ENCODE results near the gene ZEB2.

ZEB2 gene

DNA sequence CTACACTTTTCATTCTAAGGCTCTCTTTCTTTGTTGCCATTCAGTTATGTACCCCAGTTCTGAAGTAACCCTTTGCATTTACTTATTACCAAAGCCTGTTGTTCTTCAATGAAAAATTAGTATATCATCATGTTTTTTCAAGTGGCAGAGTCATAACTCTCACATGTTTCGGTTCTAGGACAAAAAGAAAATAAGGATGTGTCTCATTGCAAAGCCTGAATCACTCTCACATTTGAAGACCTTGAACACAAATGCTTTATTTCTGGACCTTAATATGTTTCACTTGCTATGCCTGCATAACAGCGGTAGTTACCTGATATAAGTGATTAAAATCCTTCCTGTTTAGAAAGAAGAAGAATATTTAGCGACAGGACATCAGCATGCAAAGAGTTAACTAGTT is 49.1 kb downstream of the ZEB2 start:
- no peaks in the 10 kb centered on the region for H3K27me3 ChIP-seq (ENCODE audit: insufficient read depth, low read length, poor library complexity, severe bottlenecking)
- peaks cover 10% of the 10 kb centered on the region for H3K4me1 ChIP-seq (ENCODE audit: insufficient read depth, low read length, poor library complexity, severe bottlenecking)
- no peaks in the 10 kb centered on the region for H3K79me2 ChIP-seq (ENCODE audit: insufficient read depth, low read length)
- H4K20me1 ChIP-seq (ENCODE audit: insufficient read depth, low read length, poor library complexity, severe bottlenecking) = no peaks in the 10 kb centered on the region
- H3K4me2 ChIP-seq (ENCODE audit: low read depth, low read length, poor library complexity, severe bottlenecking) = no peak overlapping the region
- no peak overlapping the region for H2AFZ ChIP-seq (ENCODE audit: low read length)
- no peaks in the 10 kb centered on the region for H3F3A ChIP-seq (ENCODE audit: low read depth)
- no peaks in the 10 kb centered on the region for H3K9me3 ChIP-seq (ENCODE audit: insufficient read depth, low read depth, low read length)
- H3K9ac ChIP-seq (ENCODE audit: low read depth, low read length, poor library complexity, severe bottlenecking) = no peak overlapping the region
- no peaks in the 10 kb centered on the region for H3K9me2 ChIP-seq (replicated peaks; ENCODE audit: low read depth, low read length)
- no peak overlapping the region for H3K4me3 ChIP-seq (ENCODE audit: low read length, poor library complexity, severe bottlenecking)
- no peak for TF ChIP-seq EZH2phosphoT487 (IDR thresholded peaks at IDR 0.05; ENCODE audit: borderline replicate concordance)
- TF ChIP-seq, protein P1, sequence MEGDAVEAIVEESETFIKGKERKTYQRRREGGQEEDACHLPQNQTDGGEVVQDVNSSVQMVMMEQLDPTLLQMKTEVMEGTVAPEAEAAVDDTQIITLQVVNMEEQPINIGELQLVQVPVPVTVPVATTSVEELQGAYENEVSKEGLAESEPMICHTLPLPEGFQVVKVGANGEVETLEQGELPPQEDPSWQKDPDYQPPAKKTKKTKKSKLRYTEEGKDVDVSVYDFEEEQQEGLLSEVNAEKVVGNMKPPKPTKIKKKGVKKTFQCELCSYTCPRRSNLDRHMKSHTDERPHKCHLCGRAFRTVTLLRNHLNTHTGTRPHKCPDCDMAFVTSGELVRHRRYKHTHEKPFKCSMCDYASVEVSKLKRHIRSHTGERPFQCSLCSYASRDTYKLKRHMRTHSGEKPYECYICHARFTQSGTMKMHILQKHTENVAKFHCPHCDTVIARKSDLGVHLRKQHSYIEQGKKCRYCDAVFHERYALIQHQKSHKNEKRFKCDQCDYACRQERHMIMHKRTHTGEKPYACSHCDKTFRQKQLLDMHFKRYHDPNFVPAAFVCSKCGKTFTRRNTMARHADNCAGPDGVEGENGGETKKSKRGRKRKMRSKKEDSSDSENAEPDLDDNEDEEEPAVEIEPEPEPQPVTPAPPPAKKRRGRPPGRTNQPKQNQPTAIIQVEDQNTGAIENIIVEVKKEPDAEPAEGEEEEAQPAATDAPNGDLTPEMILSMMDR (conservative IDR thresholded peaks at IDR 0.05; ENCODE audit: low read length) = no peak
- H3K36me3 ChIP-seq (ENCODE audit: insufficient read depth, low read length) = peaks cover 9% of the 10 kb centered on the region; the same call in 1 of the 2 replicates

GRCh38 chr2:144470334-144470733 is 49.6 kb downstream of the ZEB2 start:
- Histone ChIP-seq H4K20me1 (ENCODE audit: insufficient read depth, low read length, poor library complexity, severe bottlenecking) (no peaks in the 10 kb centered on the region), H3K36me3 (ENCODE audit: insufficient read depth, low read length) (peaks cover 9% of the 10 kb centered on the region; the same call in 1 of the 2 replicates), H3K9me3 (ENCODE audit: insufficient read depth, low read depth, low read length) (no peaks in the 10 kb centered on the region), H3K4me1 (ENCODE audit: insufficient read depth, low read length, poor library complexity, severe bottlenecking) (peaks cover 10% of the 10 kb centered on the region), H3K79me2 (ENCODE audit: insufficient read depth, low read length) (no peaks in the 10 kb centered on the region), H3K4me3 (ENCODE audit: low read length, poor library complexity, severe bottlenecking) (no peak overlapping the region), H3K27me3 (ENCODE audit: insufficient read depth, low read length, poor library complexity, severe bottlenecking) (no peaks in the 10 kb centered on the region), H3K9me2 (replicated peaks; ENCODE audit: low read depth, low read length) (no peaks in the 10 kb centered on the region), H3F3A (ENCODE audit: low read depth) (no peaks in the 10 kb centered on the region), H3K4me2 (ENCODE audit: low read depth, low read length, poor library complexity, severe bottlenecking) (no peak overlapping the region), H3K9ac (ENCODE audit: low read depth, low read length, poor library complexity, severe bottlenecking) (no peak overlapping the region), H2AFZ (ENCODE audit: low read length) (no peak overlapping the region)
- no peak for TF ChIP-seq EZH2phosphoT487 (IDR thresholded peaks at IDR 0.05; ENCODE audit: borderline replicate concordance)
- TF ChIP-seq, protein P1 (conservative IDR thresholded peaks at IDR 0.05; ENCODE audit: low read length) = no peak

DNA sequence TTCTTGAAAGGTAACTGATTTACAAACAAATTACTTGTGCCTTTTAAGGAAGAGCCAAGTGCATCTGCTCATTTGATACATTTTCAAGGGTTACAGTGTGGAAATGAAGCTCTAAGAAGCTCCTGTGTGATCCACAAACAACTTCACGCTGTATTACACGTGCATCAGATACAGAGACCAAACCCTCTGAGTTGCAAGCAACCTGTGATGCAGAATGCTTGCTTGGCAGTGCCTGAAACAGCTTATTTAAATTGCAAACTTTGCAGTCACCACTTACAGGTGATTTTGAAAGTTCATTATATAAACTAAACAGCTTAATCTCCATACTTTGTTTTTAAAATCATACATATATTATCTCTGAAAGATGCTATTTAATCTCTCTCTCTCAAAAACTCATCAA is 50.1 kb downstream of the ZEB2 start:
- Histone ChIP-seq H3K4me2 (ENCODE audit: low read depth, low read length, poor library complexity, severe bottlenecking) (no peak overlapping the region), H3K4me3 (ENCODE audit: low read length, poor library complexity, severe bottlenecking) (no peak overlapping the region), H3F3A (ENCODE audit: low read depth) (no peaks in the 10 kb centered on the region), H3K27me3 (ENCODE audit: insufficient read depth, low read length, poor library complexity, severe bottlenecking) (no peaks in the 10 kb centered on the region), H3K4me1 (ENCODE audit: insufficient read depth, low read length, poor library complexity, severe bottlenecking) (peaks cover 10% of the 10 kb centered on the region), H4K20me1 (ENCODE audit: insufficient read depth, low read length, poor library complexity, severe bottlenecking) (no peaks in the 10 kb centered on the region), H3K36me3 (ENCODE audit: insufficient read depth, low read length) (peaks cover 9% of the 10 kb centered on the region; the same call in 1 of the 2 replicates), H3K9me3 (ENCODE audit: insufficient read depth, low read depth, low read length) (no peaks in the 10 kb centered on the region), H3K79me2 (ENCODE audit: insufficient read depth, low read length) (no peaks in the 10 kb centered on the region), H3K9me2 (replicated peaks; ENCODE audit: low read depth, low read length) (no peaks in the 10 kb centered on the region), H3K9ac (ENCODE audit: low read depth, low read length, poor library complexity, severe bottlenecking) (no peak overlapping the region), H2AFZ (ENCODE audit: low read length) (no peak overlapping the region)
- TF ChIP-seq EZH2phosphoT487 (IDR thresholded peaks at IDR 0.05; ENCODE audit: borderline replicate concordance) = no peak
- TF ChIP-seq, protein P1 (conservative IDR thresholded peaks at IDR 0.05; ENCODE audit: low read length) = no peak

All from Loucy (cell line).